ENCODE measurements around the gene LYPD6B. TPM values are rescaled to one million over a fixed set of nuclear protein-coding genes. Genes with fewer than 3 reads are reported as not detected.
A peak's percentile ranks its signal among the peaks of the same experiment; 100 is the strongest.

The LYPD6B gene
- total RNA-seq, 6 experiments from 2014 or later = 18.3 to 91.5 (median 23.2) TPM

DNA sequence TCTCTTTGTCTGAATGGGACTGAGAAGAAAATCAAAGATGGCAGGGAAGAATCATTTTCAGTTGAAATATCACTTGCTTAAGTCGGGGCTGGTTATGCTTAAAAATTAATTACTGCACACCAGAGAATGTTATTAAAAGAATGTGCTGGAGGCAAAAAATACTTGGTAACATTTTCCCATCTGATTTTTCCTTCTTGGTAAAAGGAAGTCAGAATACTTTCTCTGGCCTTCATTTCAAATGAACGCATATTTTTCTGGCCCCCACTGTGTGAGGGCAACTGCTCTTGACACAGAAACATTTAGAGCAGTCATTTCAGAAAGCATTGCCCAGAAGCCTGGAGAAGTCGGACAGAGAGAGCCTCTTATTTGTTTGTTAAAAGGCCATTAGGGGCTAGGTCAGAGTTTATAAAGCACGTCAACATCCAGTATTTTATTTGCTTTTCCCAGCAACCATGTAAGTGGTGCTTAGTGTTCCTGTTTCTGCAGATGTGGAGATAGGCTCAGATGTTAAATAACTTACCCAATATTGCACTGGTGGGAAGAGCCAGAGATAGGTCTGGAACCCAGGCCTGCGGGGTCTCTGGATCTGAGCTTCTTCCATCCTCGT is 32.9 kb upstream of the LYPD6B start:
- Mint-ChIP-seq H3K9me3 (no peaks in the 10 kb centered on the region), H3K27me3 (ENCODE audit: insufficient read depth) (peaks cover 7% of the 10 kb centered on the region), H3K4me1 (ENCODE audit: low read depth) (peaks cover 54% of the 10 kb centered on the region), H3K4me3 (peak overlapping the region; percentile 1; the same call in 1 of the 2 replicates), H3K36me3 (ENCODE audit: low read depth) (peaks cover 4% of the 10 kb centered on the region), H3K27ac (peak overlapping the region; percentile 6; the same call in 1 of the 2 replicates)
- peak; percentile 15 for DNase-seq
- TF ChIP-seq, protein P1, sequence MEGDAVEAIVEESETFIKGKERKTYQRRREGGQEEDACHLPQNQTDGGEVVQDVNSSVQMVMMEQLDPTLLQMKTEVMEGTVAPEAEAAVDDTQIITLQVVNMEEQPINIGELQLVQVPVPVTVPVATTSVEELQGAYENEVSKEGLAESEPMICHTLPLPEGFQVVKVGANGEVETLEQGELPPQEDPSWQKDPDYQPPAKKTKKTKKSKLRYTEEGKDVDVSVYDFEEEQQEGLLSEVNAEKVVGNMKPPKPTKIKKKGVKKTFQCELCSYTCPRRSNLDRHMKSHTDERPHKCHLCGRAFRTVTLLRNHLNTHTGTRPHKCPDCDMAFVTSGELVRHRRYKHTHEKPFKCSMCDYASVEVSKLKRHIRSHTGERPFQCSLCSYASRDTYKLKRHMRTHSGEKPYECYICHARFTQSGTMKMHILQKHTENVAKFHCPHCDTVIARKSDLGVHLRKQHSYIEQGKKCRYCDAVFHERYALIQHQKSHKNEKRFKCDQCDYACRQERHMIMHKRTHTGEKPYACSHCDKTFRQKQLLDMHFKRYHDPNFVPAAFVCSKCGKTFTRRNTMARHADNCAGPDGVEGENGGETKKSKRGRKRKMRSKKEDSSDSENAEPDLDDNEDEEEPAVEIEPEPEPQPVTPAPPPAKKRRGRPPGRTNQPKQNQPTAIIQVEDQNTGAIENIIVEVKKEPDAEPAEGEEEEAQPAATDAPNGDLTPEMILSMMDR (IDR thresholded peaks at IDR 0.05) = no peak

DNA sequence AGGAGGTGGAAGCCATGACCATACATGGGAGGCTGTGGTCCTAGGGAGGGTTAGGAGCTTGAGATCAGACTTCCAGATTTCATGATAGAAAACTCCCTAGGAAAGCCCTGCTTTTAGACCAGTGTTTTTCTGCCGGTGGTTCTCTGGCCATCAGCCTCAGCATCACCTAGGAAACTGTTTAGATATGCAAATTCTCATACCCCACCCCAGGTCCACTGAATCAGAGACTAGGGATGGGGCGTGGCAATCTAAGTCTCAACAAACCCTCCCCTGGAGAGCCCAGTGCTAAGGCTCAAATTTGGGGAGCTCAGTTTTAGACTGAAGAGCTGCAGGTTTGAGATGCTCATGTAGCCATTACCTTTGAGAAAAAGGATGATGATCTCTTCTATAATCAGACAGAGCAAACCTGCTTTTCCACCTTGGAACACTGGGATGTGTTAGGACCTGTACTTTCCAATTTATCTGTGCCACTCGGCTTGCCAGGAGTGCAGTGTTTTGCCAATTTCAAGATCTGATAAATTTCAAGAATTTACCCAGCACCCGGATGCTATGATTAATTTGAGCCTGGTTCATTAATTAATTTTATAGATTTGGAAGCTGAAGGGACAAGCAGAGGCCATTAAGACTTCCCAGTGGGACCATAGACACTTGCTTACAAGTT is 31.5 kb upstream of the LYPD6B start:
- TF ChIP-seq, protein P1 (IDR thresholded peaks at IDR 0.05) = no peak

DNA sequence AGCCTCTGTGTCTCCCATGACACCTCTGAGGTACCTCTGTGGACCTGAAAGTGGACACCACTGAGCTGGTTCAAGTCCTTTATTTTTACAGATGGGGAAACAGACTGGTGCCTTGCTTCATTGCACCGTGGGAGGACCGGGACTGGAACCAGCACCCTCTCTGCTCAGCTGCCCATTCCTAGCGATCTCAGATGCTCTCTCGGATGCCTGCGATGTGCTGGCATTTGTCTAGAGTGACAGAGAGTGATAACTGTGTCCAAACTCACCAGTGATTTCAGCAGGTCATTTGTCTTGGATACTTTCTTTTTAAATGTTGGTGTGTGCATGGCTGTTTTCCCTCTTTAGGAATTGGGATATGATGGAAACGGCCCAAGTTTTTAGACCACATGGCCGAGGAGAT is 30.1 kb upstream of the LYPD6B start:
- H3K27ac Mint-ChIP-seq = no peak overlapping the region
- no peak for DNase-seq
- peaks cover 33% of the 10 kb centered on the region for H3K4me1 Mint-ChIP-seq (ENCODE audit: low read depth)
- H3K27me3 Mint-ChIP-seq (ENCODE audit: insufficient read depth) = peaks cover 6% of the 10 kb centered on the region
- no peaks in the 10 kb centered on the region for H3K36me3 Mint-ChIP-seq (ENCODE audit: low read depth)
- no peaks in the 10 kb centered on the region for H3K9me3 Mint-ChIP-seq
- H3K4me3 Mint-ChIP-seq = no peak overlapping the region
- TF ChIP-seq, protein P1 (IDR thresholded peaks at IDR 0.05) = no peak

More for the DNA sequence above, 31.5 kb upstream of the LYPD6B start:
- Mint-ChIP-seq H3K4me1 (ENCODE audit: low read depth) (peaks cover 47% of the 10 kb centered on the region), H3K36me3 (ENCODE audit: low read depth) (peaks cover 4% of the 10 kb centered on the region), H3K9me3 (no peaks in the 10 kb centered on the region), H3K27me3 (ENCODE audit: insufficient read depth) (peaks cover 3% of the 10 kb centered on the region), H3K27ac (no peak overlapping the region), H3K4me3 (no peak overlapping the region)
- DNase-seq = no peak

DNA sequence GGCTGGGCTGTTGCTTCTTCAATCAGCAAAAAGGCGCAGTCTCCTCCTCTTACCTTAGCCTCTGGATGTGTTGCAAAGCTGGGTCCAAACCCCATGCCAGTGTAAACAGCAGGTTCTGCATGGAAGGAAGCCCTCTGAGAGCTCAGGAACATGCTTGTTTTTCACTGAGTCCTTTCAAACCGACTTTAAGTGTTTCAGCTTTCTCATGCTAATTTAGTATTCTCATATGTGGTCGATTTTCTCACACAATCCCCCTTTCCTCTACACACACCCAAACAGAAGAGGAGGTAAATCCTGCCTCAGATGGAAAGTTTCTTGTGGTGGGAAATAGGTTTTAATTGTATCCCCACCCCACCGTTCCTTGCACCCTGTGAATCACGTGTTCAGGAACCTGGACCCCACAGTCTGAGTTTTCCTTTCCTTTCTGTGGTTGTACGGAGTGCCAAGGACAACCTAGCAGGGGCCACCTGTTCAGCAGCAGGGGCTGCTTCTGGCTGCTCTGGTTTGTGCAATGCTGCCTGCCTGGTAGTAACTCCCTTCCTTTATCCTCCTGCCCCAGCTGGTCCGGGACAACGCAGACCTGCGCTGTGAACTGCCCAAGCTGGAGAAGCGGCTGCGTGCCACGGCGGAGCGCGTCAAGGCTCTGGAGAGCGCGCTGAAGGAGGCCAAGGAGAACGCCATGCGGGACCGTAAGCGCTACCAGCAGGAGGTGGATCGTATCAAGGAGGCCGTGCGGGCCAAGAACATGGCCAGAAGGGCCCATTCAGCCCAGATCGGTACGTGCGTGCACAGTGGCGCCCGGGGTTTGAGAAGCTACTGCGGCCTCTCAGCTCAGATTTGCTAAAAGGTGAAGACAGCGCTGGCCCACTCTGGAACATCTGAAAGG is 28.7 kb upstream of the LYPD6B start:
- Mint-ChIP-seq H3K9me3 (no peaks in the 10 kb centered on the region), H3K4me3 (no peak overlapping the region), H3K36me3 (ENCODE audit: low read depth) (no peaks in the 10 kb centered on the region), H3K27ac (no peak overlapping the region), H3K27me3 (ENCODE audit: insufficient read depth) (peaks cover 12% of the 10 kb centered on the region), H3K4me1 (ENCODE audit: low read depth) (peaks cover 18% of the 10 kb centered on the region)
- TF ChIP-seq, protein P1 (IDR thresholded peaks at IDR 0.05) = no peak
- no peak for DNase-seq

DNA sequence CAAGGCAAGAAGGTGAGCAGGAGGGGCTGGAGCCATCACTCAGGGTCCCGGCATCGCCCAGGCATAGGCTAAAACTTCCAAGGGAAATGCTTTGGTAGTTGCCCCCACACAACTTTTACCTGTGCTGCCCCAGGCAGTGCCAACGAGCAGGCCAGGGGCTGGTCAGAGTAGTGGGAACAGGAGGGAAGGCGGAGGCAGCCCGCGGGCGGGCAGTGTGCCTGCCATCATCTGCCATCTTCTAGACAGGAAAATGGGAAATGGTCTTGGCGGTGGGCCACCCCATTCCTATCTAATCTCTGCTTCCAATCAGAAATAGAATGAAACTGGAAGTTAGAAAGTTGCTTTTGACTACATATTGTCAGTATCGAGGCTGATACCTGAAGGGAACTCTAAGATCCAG is 26.0 kb upstream of the LYPD6B start:
- Mint-ChIP-seq H3K9me3 (no peaks in the 10 kb centered on the region), H3K4me3 (no peak overlapping the region), H3K36me3 (ENCODE audit: low read depth) (no peaks in the 10 kb centered on the region), H3K27ac (no peak overlapping the region), H3K4me1 (ENCODE audit: low read depth) (peaks cover 20% of the 10 kb centered on the region), H3K27me3 (ENCODE audit: insufficient read depth) (peaks cover 9% of the 10 kb centered on the region)
- TF ChIP-seq, protein P1 (IDR thresholded peaks at IDR 0.05) = no peak
- no peak for DNase-seq

All from HFFc6 (cell line).